GM10248 (cell line): ENCODE data around the gene SSUH2.
"Not testable (repeated sequence)": the region's sequence is repeated elsewhere in the genome, so short reads cannot be mapped to it uniquely, and the experiment has no call there.

Experiments used
- CTCF ChIA-PET: fragments of 300-600 bp; sonication (Branson Sonifier 250); formaldehyde crosslinking; extraction: SDS; loops from one replicate; lab custom pipeline; 2021; ENCODE audit warnings: antibody characterized with exemption; lab: Yijun Ruan, JAX
- POLR2A ChIA-PET: fragments of 350-650 bp; sonication (Branson Sonifier 250); formaldehyde crosslinking; extraction: SDS; loops from one replicate; lab custom pipeline; 2020; ENCODE audit warnings: antibody characterized with exemption; lab: Yijun Ruan, JAX
- DNase-seq: peaks from one replicate; pipeline ENCODE4 v3.0.0; 2012; ENCODE audit errors: extremely low spot score
- CTCF ChIP-seq: IDR thresholded peaks from 2 replicates; pipeline ENCODE4 v1.5.1; 2012; ENCODE audit warnings: mild to moderate bottlenecking, low read depth; ENCODE audit errors: extremely low read depth, missing control alignments, control extremely low read depth

SSUH2 gene

GRCh38 chr3:8644748-8645390 is at the start of gene SSUH2:
Gene SSUH2 (minus strand): TSS chr3:8644798. CDS start chr3:8644758, 40 bp downstream.
- DNase-seq, result no peak
- no peak for TF ChIP-seq CTCF
- POLR2A ChIA-PET, result interaction anchor here (0.5 kb wide), 2 partner anchors 342 to 1413 kb away, joined by 3 to 4 read pairs; no protein-coding TSS in a partner anchor
- CTCF ChIA-PET, result interaction anchor here (1.2 to 2.5 kb wide), 4 partner anchors 18 to 213 kb away, joined by 3 to 19 read pairs (median 4); no protein-coding TSS in a partner anchor

GRCh38 chr3:8691295-8691694 is 46.7 kb upstream of the SSUH2 start:
- CTCF ChIA-PET, DNase-seq, POLR2A ChIA-PET: not testable (repeated sequence)

- CTCF ChIA-PET, DNase-seq, POLR2A ChIA-PET: not testable (repeated sequence)
These were observed 40.4 kb upstream of the SSUH2 start for GRCh38 chr3:8684992-8685391.

GRCh38 chr3:8682850-8683574 is 38.4 kb upstream of the SSUH2 start:
- peak; percentile 24 for TF ChIP-seq CTCF
- CTCF ChIA-PET, result interaction anchor here (0.9 to 2.3 kb wide), 3 partner anchors 8 to 20 kb away, joined by 3 to 19 read pairs (median 4); no protein-coding TSS in a partner anchor
- POLR2A ChIA-PET, DNase-seq: not testable (repeated sequence)

GRCh38 chr3:8681881-8682538 is 37.4 kb upstream of the SSUH2 start:
- POLR2A ChIA-PET, DNase-seq: not testable (repeated sequence)
- CTCF ChIA-PET, result interaction anchor here (1.1 to 2.3 kb wide), 3 partner anchors 7 to 136 kb away, joined by 3 to 19 read pairs (median 4); no protein-coding TSS in a partner anchor

GRCh38 chr3:8681349-8681748 is 36.8 kb upstream of the SSUH2 start:
- TF ChIP-seq CTCF, result no peak
- ChIA-PET POLR2A (no interaction called here), CTCF (interaction anchor here (1.1 to 2.3 kb wide), 2 partner anchors 18 to 135 kb away, joined by 3 to 19 read pairs; no protein-coding TSS in a partner anchor)
- no peak for DNase-seq

GRCh38 chr3:8679817-8680553 is 35.4 kb upstream of the SSUH2 start:
- DNase-seq, POLR2A ChIA-PET: not testable (repeated sequence)
- CTCF ChIA-PET, result interaction anchor here (1.2 to 1.4 kb wide), 2 partner anchors 16 to 17 kb away, joined by 5 to 6 read pairs; no protein-coding TSS in a partner anchor

- DNase-seq, result no peak
- no peak for TF ChIP-seq CTCF
- ChIA-PET CTCF (no interaction called here), POLR2A (no interaction called here)
These were observed 34.2 kb upstream of the SSUH2 start for GRCh38 chr3:8678751-8679150.

GRCh38 chr3:8677258-8677657 is 32.7 kb upstream of the SSUH2 start:
- CTCF ChIA-PET, POLR2A ChIA-PET, DNase-seq: not testable (repeated sequence)

- POLR2A ChIA-PET, DNase-seq: not testable (repeated sequence)
- CTCF ChIA-PET, result interaction anchor here (1.1 kb wide), 1 partner anchor 13 kb away, joined by 3 read pairs; no protein-coding TSS in a partner anchor
These were observed 31.0 kb upstream of the SSUH2 start for GRCh38 chr3:8675591-8675990.
